Motor neuron (in vitro differentiated cells): ENCODE results near the gene RPL31. TPM values are rescaled to one million over a fixed set of nuclear protein-coding genes. Genes with fewer than 3 reads are reported as not detected.
A peak's percentile ranks its signal among the peaks of the same experiment; 100 is the strongest.

Source experiments
- ATAC-seq, 8 experiments: fragments of 200-7000 bp; cut with Tn5 transposase; replicated peaks in 6 of 8; 2 replicates each; pipeline ENCODE4 v1.8.0; 2021; ENCODE audit warnings: mild to moderate bottlenecking in 8 of 8, moderate library complexity in 8 of 8
- H3K27ac ChIP-seq, 2 donors: fragments of 250-450 bp; sonication (Bioruptor Pico); 2 replicates each; pipeline ENCODE4 v1.9.0; 2021; ENCODE audit warnings: antibody characterized with exemption in 2 of 2, mild to moderate bottlenecking in 2 of 2, moderate library complexity in 1 of 2
- H3K4me1 ChIP-seq, 2 donors: fragments of 250-450 bp; sonication (Bioruptor Pico); replicated peaks in 1 of 2; 2 replicates each; pipeline ENCODE4 v1.6.1; 2021; ENCODE audit warnings: antibody characterized with exemption in 2 of 2, mild to moderate bottlenecking in 2 of 2, moderate library complexity in 1 of 2
- H3K4me3 ChIP-seq, 5 donors: fragments of 250-450 bp; sonication (Bioruptor Pico); 2 replicates each; pipeline ENCODE4 v1.9.0; 2021; ENCODE audit warnings: antibody characterized with exemption in 5 of 5, mild to moderate bottlenecking in 5 of 5, moderate library complexity in 4 of 5
- WGBS, 10 experiments: fragments of 450-650 bp; shearing (Covaris generic); methylation state at CpG; one replicate each; pipeline ENCODE4 v1.0.0; 2022; 5-methylcytosine and 5-hydroxymethylcytosine counted together
- in situ Hi-C, 9 experiments: fragments of 400-800 bp; cut with MboI; loops; one replicate each; pipeline ENCODE4 v1.15.0; 2021; ENCODE audit warnings: low sequenced_read_pairs in 9 of 9, low pct_unique_long_range_greater_than_20kb in 2 of 9; ENCODE audit not compliant: unreplicated experiment in 9 of 9
- total RNA-seq, 8 experiments: library from RNA; unstranded; fragments of 300-600 nt; gene quantifications; 2 replicates each; pipeline versions ENCODE4 v1.2.3 to v1.2.4, GENCODE V29; 2022

Gene RPL31
- total RNA-seq, 8 experiments from 2014 or later = 1,777 to 4,126 (median 2,476) TPM

- H3K27ac ChIP-seq = no peak overlapping the region
- in situ Hi-C loops = loop anchor here in 6 of 9 experiments (10.0 to 25.0 kb wide), 3 partner anchors 241 to 366 kb away; no protein-coding TSS in a partner anchor
- 65 to 96% (median 87%) methylated on average over 2 to 14 of the region's 16 CpGs for whole genome bisulfite sequencing, 10 experiments
- peaks cover 6 to 20% of the 10 kb centered on the region in 2 donors for H3K4me1 ChIP-seq
- no peak for ATAC-seq
- H3K4me3 ChIP-seq = no peak overlapping the region
These were observed 23.4 kb upstream of the RPL31 start for GRCh38 chr2:100978582-100979191.

- 72 to 100% (median 93%) methylated on average over 1 to 11 of the region's 12 CpGs for WGBS, 10 experiments
- Histone ChIP-seq H3K4me3 (no peak overlapping the region), H3K27ac (no peak overlapping the region), H3K4me1 (peaks cover 6 to 20% of the 10 kb centered on the region in 2 donors)
- in situ Hi-C loops = loop anchor here in 6 of 9 experiments (10.0 to 25.0 kb wide), 3 partner anchors 243 to 368 kb away; no protein-coding TSS in a partner anchor
- ATAC-seq = no peak
These were observed 22.0 kb upstream of the RPL31 start for GRCh38 chr2:100980046-100980445.

- ATAC-seq = no peak
- in situ Hi-C loops = loop anchor here in 6 of 9 experiments (10.0 to 25.0 kb wide), 3 partner anchors 244 to 369 kb away; no protein-coding TSS in a partner anchor
- Histone ChIP-seq H3K4me3 (no peak overlapping the region), H3K4me1 (peaks cover 6 to 20% of the 10 kb centered on the region in 2 donors), H3K27ac (no peak overlapping the region)
- 40 to 100% (median 80%) methylated on average over 1 to 2 of the region's 2 CpGs; no CpG with 5 or more reads in 3 of the 10 experiments for WGBS, 10 experiments
These were observed 21.1 kb upstream of the RPL31 start for GRCh38 chr2:100981011-100981410.

- H3K4me1 ChIP-seq = peaks cover 6 to 15% of the 10 kb centered on the region in 2 donors
- peak in 5 of 8 experiments; percentile 24 to 59 (median 47) for ATAC-seq
- in situ Hi-C loops = loop anchor here in 6 of 9 experiments (10.0 to 25.0 kb wide), 3 partner anchors 245 to 370 kb away; no protein-coding TSS in a partner anchor
- H3K27ac ChIP-seq = no peak overlapping the region
- WGBS, 10 experiments = 53 to 94% (median 74%) methylated on average over 2 to 3 of the region's 8 CpGs; no CpG with 5 or more reads in 6 of the 10 experiments
- H3K4me3 ChIP-seq = no peak overlapping the region
These were observed 19.6 kb upstream of the RPL31 start for GRCh38 chr2:100982431-100982861.

- no peak for ATAC-seq
- in situ Hi-C loops = loop anchor here in 6 of 9 experiments (10.0 to 25.0 kb wide), 3 partner anchors 246 to 371 kb away; no protein-coding TSS in a partner anchor
- Histone ChIP-seq H3K4me1 (peaks cover 6 to 15% of the 10 kb centered on the region in 2 donors), H3K4me3 (no peak overlapping the region), H3K27ac (no peak overlapping the region)
- WGBS, 10 experiments = 40 to 93% (median 90%) methylated on average over 1 to 3 of the region's 12 CpGs; no CpG with 5 or more reads in 7 of the 10 experiments
These were observed 18.9 kb upstream of the RPL31 start for GRCh38 chr2:100983201-100983600.

- ATAC-seq = no peak
- in situ Hi-C loops = loop anchor here in 6 of 9 experiments (10.0 to 25.0 kb wide), 3 partner anchors 246 to 371 kb away; no protein-coding TSS in a partner anchor
- H3K4me1 ChIP-seq = peaks cover 6 to 15% of the 10 kb centered on the region in 2 donors
- 50 to 100% (median 80%) methylated on average over 1 to 7 of the region's 11 CpGs; no CpG with 5 or more reads in 1 of the 10 experiments for WGBS, 10 experiments
- H3K4me3 ChIP-seq = no peak overlapping the region
- no peak overlapping the region for H3K27ac ChIP-seq
These were observed 18.3 kb upstream of the RPL31 start for GRCh38 chr2:100983684-100984310.

- H3K4me1 ChIP-seq = peaks cover 6 to 15% of the 10 kb centered on the region in 2 donors
- in situ Hi-C loops = loop anchor here in 6 of 9 experiments (10.0 to 25.0 kb wide), 3 partner anchors 248 to 373 kb away; no protein-coding TSS in a partner anchor
- no peak overlapping the region for H3K27ac ChIP-seq
- 7 to 100% (median 49%) methylated on average over 1 to 7 of the region's 7 CpGs for WGBS, 10 experiments
- no peak overlapping the region for H3K4me3 ChIP-seq
- peak; percentile 71 to 91 (median 74) for ATAC-seq
These were observed 17.2 kb upstream of the RPL31 start for GRCh38 chr2:100984892-100985307.

GRCh38 chr2:100986157-100986556 lies 15.9 kb upstream of the RPL31 start:
- in situ Hi-C loops = loop anchor here in 6 of 9 experiments (10.0 to 25.0 kb wide), 3 partner anchors 249 to 374 kb away; no protein-coding TSS in a partner anchor
- 52 to 100% (median 79%) methylated on average over 1 to 8 of the region's 11 CpGs; no CpG with 5 or more reads in 4 of the 10 experiments for WGBS, 10 experiments
- peaks cover 3 to 11% of the 10 kb centered on the region in 2 donors for H3K4me1 ChIP-seq
- no peak for ATAC-seq
- H3K27ac ChIP-seq = no peak overlapping the region
- no peak overlapping the region for H3K4me3 ChIP-seq

GRCh38 chr2:100987536-100987935 lies 14.6 kb upstream of the RPL31 start:
- Histone ChIP-seq H3K27ac (no peak overlapping the region), H3K4me3 (no peak overlapping the region), H3K4me1 (no peaks in the 10 kb centered on the region)
- WGBS, 10 experiments = 0 to 80% (median 79%) methylated on average over 1 to 3 of the region's 3 CpGs; no CpG with 5 or more reads in 4 of the 10 experiments
- no peak for ATAC-seq
- in situ Hi-C loops = loop anchor here in 6 of 9 experiments (10.0 to 25.0 kb wide), 3 partner anchors 250 to 375 kb away; no protein-coding TSS in a partner anchor

GRCh38 chr2:100987974-100988373 lies 14.1 kb upstream of the RPL31 start:
- H3K4me1 ChIP-seq = no peaks in the 10 kb centered on the region
- H3K4me3 ChIP-seq = no peak overlapping the region
- in situ Hi-C loops = loop anchor here in 6 of 9 experiments (10.0 to 25.0 kb wide), 3 partner anchors 251 to 376 kb away; no protein-coding TSS in a partner anchor
- WGBS, 10 experiments = 71 to 100% (median 92%) methylated on average over 1 to 3 of the region's 4 CpGs; no CpG with 5 or more reads in 7 of the 10 experiments
- no peak for ATAC-seq
- H3K27ac ChIP-seq = no peak overlapping the region

GRCh38 chr2:100988630-100989417 lies 13.3 kb upstream of the RPL31 start:
- no peak overlapping the region for H3K27ac ChIP-seq
- H3K4me3 ChIP-seq = no peak overlapping the region
- in situ Hi-C loops = loop anchor here in 6 of 9 experiments (10.0 to 25.0 kb wide), 3 partner anchors 252 to 377 kb away; no protein-coding TSS in a partner anchor
- WGBS, 10 experiments = 0 to 86% (median 56%) methylated on average over 1 to 3 of the region's 8 CpGs; no CpG with 5 or more reads in 4 of the 10 experiments
- no peak for ATAC-seq
- no peaks in the 10 kb centered on the region for H3K4me1 ChIP-seq

GRCh38 chr2:100989666-100990065 lies 12.4 kb upstream of the RPL31 start:
- WGBS, 10 experiments = 66 to 100% (median 94%) methylated on average over 1 to 3 of the region's 3 CpGs; no CpG with 5 or more reads in 2 of the 10 experiments
- ATAC-seq = no peak
- in situ Hi-C loops = loop anchor here (10.0 to 25.0 kb wide), 4 partner anchors 252 to 385 kb away; no protein-coding TSS in a partner anchor

More at GRCh38 chr2:100989666-100990065, 12.4 kb upstream of the RPL31 start:
- Histone ChIP-seq H3K27ac (no peak overlapping the region), H3K4me3 (no peak overlapping the region), H3K4me1 (no peaks in the 10 kb centered on the region)
